Limb (tissue), 2 donors: ENCODE results near the gene HNRNPC.
"Not testable (repeated sequence)": the region's sequence is repeated elsewhere in the genome, so short reads cannot be mapped to it uniquely, and the experiment has no call there.

Experiments
- DNase-seq, 2 donors: peaks; one replicate each; pipeline ENCODE4 v3.0.0-alpha.2; 2016; ENCODE audit errors: extremely low spot score in 2 of 2

HNRNPC gene

GRCh38 chr14:21194597-21194996 is 74.6 kb downstream of the HNRNPC start:
- no peak for DNase-seq

- DNase-seq = no peak
These were observed 76.2 kb downstream of the HNRNPC start for GRCh38 chr14:21192875-21193535.

- no peak for DNase-seq
These were observed 76.8 kb downstream of the HNRNPC start for GRCh38 chr14:21192447-21192822.

GRCh38 chr14:21191809-21192446 is 77.3 kb downstream of the HNRNPC start:
- DNase-seq = peak; percentile 25 to 69

- no peak for DNase-seq
These were observed 77.9 kb downstream of the HNRNPC start for GRCh38 chr14:21191261-21191808.

- no peak for DNase-seq
These were observed 83.8 kb downstream of the HNRNPC start for GRCh38 chr14:21185491-21185890.

- no peak for DNase-seq
These were observed 85.0 kb downstream of the HNRNPC start for GRCh38 chr14:21184254-21184653.

GRCh38 chr14:21182166-21182565 is 87.1 kb downstream of the HNRNPC start:
- no peak for DNase-seq

- no peak for DNase-seq
These were observed 98.1 kb downstream of the HNRNPC start for GRCh38 chr14:21171128-21171527.

GRCh38 chr14:21169573-21169972 is 99.7 kb downstream of the HNRNPC start:
- no peak for DNase-seq

- DNase-seq = no peak
These were observed 101.2 kb downstream of the HNRNPC start for GRCh38 chr14:21168055-21168454.

- not testable (repeated sequence) for DNase-seq
These were observed 103.6 kb downstream of the HNRNPC start for GRCh38 chr14:21165670-21166069.

- DNase-seq = not testable (repeated sequence)
These were observed 104.1 kb downstream of the HNRNPC start for GRCh38 chr14:21165002-21165605.

GRCh38 chr14:21163871-21164291 is 105.4 kb downstream of the HNRNPC start:
- no peak for DNase-seq

GRCh38 chr14:21162081-21162480 is 107.2 kb downstream of the HNRNPC start:
- DNase-seq = no peak

GRCh38 chr14:21160061-21160610 is 109.1 kb downstream of the HNRNPC start:
- no peak for DNase-seq
